HEK293 (cell line): ENCODE data around the gene INPPL1.
A peak's percentile ranks its signal among the peaks of the same experiment; 100 is the strongest.

Source experiments
- BCL6B ChIP-seq: fragments of 450-650 bp; formaldehyde crosslinking; IDR thresholded peaks from 2 replicates; pipeline ENCODE4 v1.5.1; 2017; ENCODE audit warnings: missing biosample characterization, missing genetic modification characterization
- KLF10 ChIP-seq: fragments of 450-650 bp; IDR thresholded peaks from 2 replicates; pipeline ENCODE4 v1.5.1; 2018; ENCODE audit warnings: missing biosample characterization, mild to moderate bottlenecking, missing genetic modification characterization
- MEIS1 ChIP-seq: sonication (generic); formaldehyde crosslinking; IDR thresholded peaks from 2 replicates; pipeline ENCODE4 v1.8.1; 2022; ENCODE audit warnings: missing genetic modification reagents, mild to moderate bottlenecking, borderline replicate concordance
- PRDM4 ChIP-seq: fragments of 450-650 bp; formaldehyde crosslinking; IDR thresholded peaks from 2 replicates; pipeline ENCODE4 v1.5.1; 2017; ENCODE audit warnings: missing biosample characterization, missing genetic modification characterization
- REST ChIP-seq: fragments of 450-650 bp; formaldehyde crosslinking; IDR thresholded peaks from 2 replicates; pipeline ENCODE4 v1.5.1; 2016; ENCODE audit warnings: missing biosample characterization, missing genetic modification characterization
- SP3 ChIP-seq: fragments of 450-650 bp; formaldehyde crosslinking; IDR thresholded peaks from 2 replicates; pipeline ENCODE4 v1.5.1; 2016; ENCODE audit warnings: missing biosample characterization, missing genetic modification characterization
- TSHZ1 ChIP-seq: fragments of 450-650 bp; formaldehyde crosslinking; IDR thresholded peaks from 2 replicates; pipeline ENCODE4 v1.5.1; 2016; ENCODE audit warnings: missing biosample characterization, missing genetic modification characterization, borderline replicate concordance
- ZBTB48 ChIP-seq: fragments of 450-650 bp; formaldehyde crosslinking; IDR thresholded peaks from 2 replicates; pipeline ENCODE4 v1.5.1; 2016; ENCODE audit warnings: missing biosample characterization, missing genetic modification characterization
- ZFP3 ChIP-seq: fragments of 450-650 bp; formaldehyde crosslinking; IDR thresholded peaks from 2 replicates; pipeline ENCODE4 v1.5.1; 2016; ENCODE audit warnings: low read depth, missing biosample characterization, missing genetic modification characterization
- ZNF112 ChIP-seq: fragments of 450-650 bp; formaldehyde crosslinking; IDR thresholded peaks from 2 replicates; pipeline ENCODE4 v1.5.0; 2017; ENCODE audit warnings: missing biosample characterization, missing genetic modification characterization
- ZNF214 ChIP-seq: fragments of 450-650 bp; formaldehyde crosslinking; IDR thresholded peaks from 2 replicates; pipeline ENCODE4 v1.5.1; 2017; ENCODE audit warnings: missing biosample characterization, mild to moderate bottlenecking, missing genetic modification characterization, borderline replicate concordance
- ZNF266 ChIP-seq: fragments of 450-650 bp; formaldehyde crosslinking; IDR thresholded peaks from 2 replicates; pipeline ENCODE4 v1.5.1; 2016; ENCODE audit warnings: missing biosample characterization, missing genetic modification characterization, low read depth
- ZNF391 ChIP-seq: fragments of 450-650 bp; formaldehyde crosslinking; IDR thresholded peaks from 2 replicates; pipeline ENCODE4 v1.5.1; 2016; ENCODE audit warnings: low read depth, missing biosample characterization, missing genetic modification characterization, borderline replicate concordance
- ZNF571 ChIP-seq: fragments of 450-650 bp; formaldehyde crosslinking; IDR thresholded peaks from 2 replicates; pipeline ENCODE4 v1.5.0; 2017; ENCODE audit warnings: missing biosample characterization, missing genetic modification characterization
- ZNF596 ChIP-seq: fragments of 450-650 bp; IDR thresholded peaks from 2 replicates; pipeline ENCODE4 v1.5.0; 2018; ENCODE audit warnings: missing biosample characterization, mild to moderate bottlenecking, missing genetic modification characterization, moderate library complexity
- ZNF624 ChIP-seq: fragments of 450-650 bp; formaldehyde crosslinking; IDR thresholded peaks from 2 replicates; pipeline ENCODE4 v1.5.1; 2017; ENCODE audit warnings: missing biosample characterization, missing genetic modification characterization
- ZNF670 ChIP-seq: fragments of 450-650 bp; formaldehyde crosslinking; IDR thresholded peaks from 2 replicates; pipeline ENCODE4 v1.5.1; 2016; ENCODE audit warnings: missing biosample characterization, missing genetic modification characterization, low read depth
- ZNF704 ChIP-seq: fragments of 450-650 bp; formaldehyde crosslinking; IDR thresholded peaks from 2 replicates; pipeline ENCODE4 v1.5.1; 2016; ENCODE audit warnings: missing biosample characterization, missing genetic modification characterization
- TF ChIP-seq, protein P1 (sequence below): fragments of 450-650 bp; formaldehyde crosslinking; IDR thresholded peaks from 2 replicates; pipeline ENCODE4 v1.5.1; 2016; ENCODE audit warnings: missing biosample characterization, missing genetic modification characterization
- TF ChIP-seq, protein P2 (sequence below): fragments of 450-650 bp; formaldehyde crosslinking; IDR thresholded peaks from 2 replicates; pipeline ENCODE4 v1.5.1; 2016; ENCODE audit warnings: missing biosample characterization, missing genetic modification characterization

Gene INPPL1

GRCh38 chr11:72223615-72224563 is 678 bp upstream of the INPPL1 start (continued):
- TF ChIP-seq ZFP3 (tag by site-specific recombination) = no peak
- no peak for TF ChIP-seq ZNF214 (tag by site-specific recombination)
- TF ChIP-seq ZNF624 (tag by site-specific recombination) = no peak
- TF ChIP-seq SP3 (tag by site-specific recombination) = peak; percentile 60
- TF ChIP-seq PRDM4 (tag by site-specific recombination) = no peak
- TF ChIP-seq, protein P1, sequence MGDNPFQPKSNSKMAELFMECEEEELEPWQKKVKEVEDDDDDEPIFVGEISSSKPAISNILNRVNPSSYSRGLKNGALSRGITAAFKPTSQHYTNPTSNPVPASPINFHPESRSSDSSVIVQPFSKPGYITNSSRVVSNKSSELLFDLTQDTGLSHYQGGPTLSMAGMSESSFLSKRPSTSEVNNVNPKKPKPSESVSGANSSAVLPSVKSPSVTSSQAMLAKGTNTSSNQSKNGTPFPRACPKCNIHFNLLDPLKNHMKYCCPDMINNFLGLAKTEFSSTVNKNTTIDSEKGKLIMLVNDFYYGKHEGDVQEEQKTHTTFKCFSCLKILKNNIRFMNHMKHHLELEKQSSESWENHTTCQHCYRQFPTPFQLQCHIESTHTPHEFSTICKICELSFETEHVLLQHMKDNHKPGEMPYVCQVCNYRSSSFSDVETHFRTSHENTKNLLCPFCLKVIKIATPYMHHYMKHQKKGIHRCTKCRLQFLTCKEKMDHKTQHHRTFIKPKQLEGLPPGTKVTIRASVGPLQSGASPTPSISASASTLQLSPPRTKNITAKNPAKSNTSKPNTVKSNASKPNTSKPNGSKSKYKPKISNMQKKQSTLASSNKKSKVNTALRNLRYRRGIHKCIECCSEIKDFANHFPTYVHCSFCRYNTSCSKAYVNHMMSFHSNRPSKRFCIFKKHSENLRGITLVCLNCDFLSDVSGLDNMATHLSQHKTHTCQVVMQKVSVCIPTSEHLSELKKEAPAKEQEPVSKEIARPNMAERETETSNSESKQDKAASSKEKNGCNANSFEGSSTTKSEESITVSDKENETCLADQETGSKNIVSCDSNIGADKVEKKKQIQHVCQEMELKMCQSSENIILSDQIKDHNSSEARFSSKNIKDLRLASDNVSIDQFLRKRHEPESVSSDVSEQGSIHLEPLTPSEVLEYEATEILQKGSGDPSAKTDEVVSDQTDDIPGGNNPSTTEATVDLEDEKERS = no peak
- no peak for TF ChIP-seq ZNF571 (tag by site-specific recombination)
- no peak for TF ChIP-seq TSHZ1 (tag by site-specific recombination)
- TF ChIP-seq ZNF704 (tag by site-specific recombination) = no peak
- no peak for TF ChIP-seq MEIS1 (CRISPR knock-in tag)
- TF ChIP-seq KLF10 (tag by site-specific recombination) = no peak
- TF ChIP-seq ZNF112 (tag by site-specific recombination) = no peak
- TF ChIP-seq, protein P2, sequence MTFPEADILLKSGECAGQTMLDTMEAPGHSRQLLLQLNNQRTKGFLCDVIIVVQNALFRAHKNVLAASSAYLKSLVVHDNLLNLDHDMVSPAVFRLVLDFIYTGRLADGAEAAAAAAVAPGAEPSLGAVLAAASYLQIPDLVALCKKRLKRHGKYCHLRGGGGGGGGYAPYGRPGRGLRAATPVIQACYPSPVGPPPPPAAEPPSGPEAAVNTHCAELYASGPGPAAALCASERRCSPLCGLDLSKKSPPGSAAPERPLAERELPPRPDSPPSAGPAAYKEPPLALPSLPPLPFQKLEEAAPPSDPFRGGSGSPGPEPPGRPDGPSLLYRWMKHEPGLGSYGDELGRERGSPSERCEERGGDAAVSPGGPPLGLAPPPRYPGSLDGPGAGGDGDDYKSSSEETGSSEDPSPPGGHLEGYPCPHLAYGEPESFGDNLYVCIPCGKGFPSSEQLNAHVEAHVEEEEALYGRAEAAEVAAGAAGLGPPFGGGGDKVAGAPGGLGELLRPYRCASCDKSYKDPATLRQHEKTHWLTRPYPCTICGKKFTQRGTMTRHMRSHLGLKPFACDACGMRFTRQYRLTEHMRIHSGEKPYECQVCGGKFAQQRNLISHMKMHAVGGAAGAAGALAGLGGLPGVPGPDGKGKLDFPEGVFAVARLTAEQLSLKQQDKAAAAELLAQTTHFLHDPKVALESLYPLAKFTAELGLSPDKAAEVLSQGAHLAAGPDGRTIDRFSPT = no peak
- TF ChIP-seq ZBTB48 (tag by site-specific recombination) = peak; percentile 88
- TF ChIP-seq ZNF670 = no peak
- TF ChIP-seq ZNF596 (tag by site-specific recombination) = no peak
- TF ChIP-seq REST = no peak
- no peak for TF ChIP-seq ZNF266 (tag by site-specific recombination)
- TF ChIP-seq BCL6B = no peak
- TF ChIP-seq ZNF391 = no peak
